ENCODE data around the gene FUS. TPM values are rescaled to one million over a fixed set of nuclear protein-coding genes. Genes with fewer than 3 reads are reported as not detected.

FUS gene
- total and polyA plus RNA-seq, 9 of the 15 experiments (the other 6 are each of a cell fraction or from before 2014, with no cell fraction given), result 43.9 to 575 (median 87.2) TPM

- TF ChIP-seq, protein P1, sequence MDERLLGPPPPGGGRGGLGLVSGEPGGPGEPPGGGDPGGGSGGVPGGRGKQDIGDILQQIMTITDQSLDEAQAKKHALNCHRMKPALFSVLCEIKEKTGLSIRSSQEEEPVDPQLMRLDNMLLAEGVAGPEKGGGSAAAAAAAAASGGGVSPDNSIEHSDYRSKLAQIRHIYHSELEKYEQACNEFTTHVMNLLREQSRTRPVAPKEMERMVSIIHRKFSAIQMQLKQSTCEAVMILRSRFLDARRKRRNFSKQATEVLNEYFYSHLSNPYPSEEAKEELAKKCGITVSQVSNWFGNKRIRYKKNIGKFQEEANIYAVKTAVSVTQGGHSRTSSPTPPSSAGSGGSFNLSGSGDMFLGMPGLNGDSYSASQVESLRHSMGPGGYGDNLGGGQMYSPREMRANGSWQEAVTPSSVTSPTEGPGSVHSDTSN (CRISPR knock-in tag; IDR thresholded peaks at IDR 0.05; ENCODE audit: low read depth), result no peak
- TF ChIP-seq, protein P1 (tag; conservative IDR thresholded peaks at IDR 0.05; ENCODE audit: low read depth), result no peak
- peak; percentile 98 for TF ChIP-seq JUND (IDR thresholded peaks at IDR 0.05; ENCODE audit: borderline replicate concordance, low read depth, low read length)
- no peak for TF ChIP-seq JUND (tag; IDR thresholded peaks at IDR 0.05; ENCODE audit: borderline replicate concordance, low read depth, low read length)
- no peak for TF ChIP-seq SMARCB1 (IDR thresholded peaks at IDR 0.05; ENCODE audit: insufficient read length, low read depth)
- TF ChIP-seq ZBED1 (IDR thresholded peaks at IDR 0.05), result no peak
- peak; percentile 96 for TF ChIP-seq BHLHE40 (IDR thresholded peaks at IDR 0.05; ENCODE audit: low read length)
- TF ChIP-seq SMARCA4 (IDR thresholded peaks at IDR 0.05), result no peak
- peak; percentile 96 for TF ChIP-seq EP400 (IDR thresholded peaks at IDR 0.05)
- TF ChIP-seq ZNF644 (tag; IDR thresholded peaks at IDR 0.05; ENCODE audit: low read depth), result peak; percentile 70; the same call in 1 of the 2 replicates
- TF ChIP-seq FOXP1 (CRISPR knock-in tag; IDR thresholded peaks at IDR 0.05), result peak; percentile 96
- TF ChIP-seq RAD21 (CRISPR knock-in tag; conservative IDR thresholded peaks at IDR 0.05 in 1 of 2, IDR thresholded peaks at IDR 0.05 in 1 of 2), result peak; percentile 2 to 25; a peak in 1 of 4 replicates
- TF ChIP-seq TCFL5 (CRISPR knock-in tag; conservative IDR thresholded peaks at IDR 0.05), result no peak
- no peak for TF ChIP-seq IRF9 (tag; IDR thresholded peaks at IDR 0.05)
- TF ChIP-seq REST (IDR thresholded peaks at IDR 0.05; ENCODE audit: borderline replicate concordance), result no peak
- TF ChIP-seq REST (CRISPR knock-in tag; IDR thresholded peaks at IDR 0.05; ENCODE audit: low read depth), result peak; percentile 37; the same call in 1 of the 2 replicates
These were observed at the start of gene FUS (continued) for GRCh38 chr16:31179747-31180459.
